PC-3 (cell line): ENCODE measurements around the gene NFATC1.

Source experiments
- CTCF ChIP-seq: fragments of 300-600 bp; sonication (generic); conservative IDR thresholded peaks from 2 replicates; pipeline ENCODE4 v1.5.1; 2017; ENCODE audit warnings: antibody characterized with exemption, low read depth, mild to moderate bottlenecking, low read length
- EZH2 ChIP-seq: fragments of 300-600 bp; sonication (generic); IDR thresholded peaks from one replicate; pipeline ENCODE4 v1.6.1; 2017; ENCODE audit warnings: antibody characterized with exemption, mild to moderate bottlenecking, low read length; ENCODE audit not compliant: unreplicated experiment
- EZH2phosphoT487 ChIP-seq: fragments of 300-600 bp; sonication (generic); IDR thresholded peaks from 2 replicates; pipeline ENCODE4 v1.6.1; 2018; ENCODE audit warnings: mild to moderate bottlenecking, antibody characterized with exemption, low read length, borderline replicate concordance

- TF ChIP-seq CTCF (no peak), EZH2 (no peak), EZH2phosphoT487 (no peak)
Observed at GRCh38 chr18:79490626-79491041, 94.9 kb downstream of the NFATC1 start.
